BJ (cell line): ENCODE data around the gene KIAA1328. TPM values are rescaled to one million over a fixed set of nuclear protein-coding genes. Genes with fewer than 3 reads are reported as not detected.

Experiments
- CTCF ChIA-PET: fragments of 350-600 bp; formaldehyde crosslinking; extraction: SDS; loops from one replicate; lab custom pipeline; 2021; ENCODE audit warnings: antibody characterized with exemption, inconsistent platforms; lab: Yijun Ruan, JAX
- POLR2A ChIA-PET: fragments of 300-600 bp; sonication (Branson Sonifier 250); formaldehyde crosslinking; extraction: SDS; loops from one replicate; lab custom pipeline; 2021; ENCODE audit warnings: antibody characterized with exemption; lab: Charles Lee
- DNase-seq: peaks from one replicate; pipeline ENCODE4 v3.0.0-alpha.2; 2011; ENCODE audit warnings: low read depth
- H3K27me3 ChIP-seq: 2 replicates; pipeline ENCODE4 v1.6.0; 2011; ENCODE audit warnings: low read length; ENCODE audit not compliant: control insufficient read depth, insufficient read depth
- H3K36me3 ChIP-seq: 2 replicates; pipeline ENCODE4 v1.5.1; 2011; ENCODE audit warnings: low read length; ENCODE audit not compliant: control insufficient read depth, insufficient read depth
- H3K4me3 ChIP-seq: 2 replicates; pipeline ENCODE4 v1.5.1; 2011; ENCODE audit warnings: low read depth, mild to moderate bottlenecking, control low read depth, low read length
- polyA plus RNA-seq: library from polyadenylated mRNA; depleted of rRNA; stranded (reverse); fragments of >200 nt; gene quantifications from 2 replicates; pipeline ENCODE4 v1.2.3, GENCODE V29; 2011
- TF ChIP-seq, protein P1 (sequence below): IDR thresholded peaks from 2 replicates; pipeline ENCODE4 v1.5.1; 2011; ENCODE audit warnings: low read depth, mild to moderate bottlenecking, control low read depth, inconsistent platforms, low read length, moderate library complexity; ENCODE audit not compliant: insufficient read depth

Gene KIAA1328
- polyA plus RNA-seq, 1 experiment, result 2.2 TPM

DNA sequence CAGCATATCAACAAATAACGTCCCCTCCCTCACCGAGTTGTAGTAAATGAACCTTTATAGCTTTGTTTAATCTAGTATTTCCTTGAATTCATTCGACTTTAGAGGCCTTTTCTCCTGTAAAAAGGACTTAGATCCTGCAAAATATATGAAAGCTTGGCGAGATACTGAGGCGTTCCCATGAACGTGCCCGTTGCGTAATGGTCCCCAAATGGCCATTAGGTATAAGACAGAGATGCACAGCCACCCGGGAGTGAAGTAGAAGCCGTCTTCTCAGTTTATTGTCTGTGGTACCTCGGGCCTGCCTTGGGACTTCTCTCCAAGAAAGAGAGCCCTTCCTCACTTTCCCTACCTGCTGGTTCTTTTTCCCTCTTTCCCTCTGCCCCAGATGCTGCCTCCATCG is 426.0 kb downstream of the KIAA1328 start:
- no peaks in the 10 kb centered on the region for H3K36me3 ChIP-seq
- no peak for DNase-seq
- ChIA-PET CTCF (no interaction called here), POLR2A (no interaction called here)
- TF ChIP-seq, protein P1, sequence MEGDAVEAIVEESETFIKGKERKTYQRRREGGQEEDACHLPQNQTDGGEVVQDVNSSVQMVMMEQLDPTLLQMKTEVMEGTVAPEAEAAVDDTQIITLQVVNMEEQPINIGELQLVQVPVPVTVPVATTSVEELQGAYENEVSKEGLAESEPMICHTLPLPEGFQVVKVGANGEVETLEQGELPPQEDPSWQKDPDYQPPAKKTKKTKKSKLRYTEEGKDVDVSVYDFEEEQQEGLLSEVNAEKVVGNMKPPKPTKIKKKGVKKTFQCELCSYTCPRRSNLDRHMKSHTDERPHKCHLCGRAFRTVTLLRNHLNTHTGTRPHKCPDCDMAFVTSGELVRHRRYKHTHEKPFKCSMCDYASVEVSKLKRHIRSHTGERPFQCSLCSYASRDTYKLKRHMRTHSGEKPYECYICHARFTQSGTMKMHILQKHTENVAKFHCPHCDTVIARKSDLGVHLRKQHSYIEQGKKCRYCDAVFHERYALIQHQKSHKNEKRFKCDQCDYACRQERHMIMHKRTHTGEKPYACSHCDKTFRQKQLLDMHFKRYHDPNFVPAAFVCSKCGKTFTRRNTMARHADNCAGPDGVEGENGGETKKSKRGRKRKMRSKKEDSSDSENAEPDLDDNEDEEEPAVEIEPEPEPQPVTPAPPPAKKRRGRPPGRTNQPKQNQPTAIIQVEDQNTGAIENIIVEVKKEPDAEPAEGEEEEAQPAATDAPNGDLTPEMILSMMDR, result no peak
- no peak overlapping the region for H3K4me3 ChIP-seq
- H3K27me3 ChIP-seq, result peaks cover 33% of the 10 kb centered on the region

DNA sequence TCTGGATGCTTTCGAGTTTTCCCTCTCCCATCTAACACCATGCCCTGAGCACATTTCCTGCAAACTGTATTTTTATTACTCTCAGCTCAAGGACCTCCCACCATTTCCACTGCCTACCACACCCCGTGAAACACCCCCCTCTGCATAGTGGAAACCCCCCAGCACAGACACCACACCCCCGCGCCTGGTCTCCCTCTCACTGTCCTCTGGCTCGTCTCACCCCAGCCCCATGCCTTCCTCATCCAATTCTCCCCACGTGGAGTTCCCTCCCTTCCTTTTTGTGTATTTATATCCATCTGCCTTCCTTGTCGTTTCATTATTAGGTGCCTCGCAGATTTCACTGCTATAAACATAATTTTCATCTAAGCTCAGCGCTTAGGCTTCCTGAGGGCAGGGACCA is 429.2 kb downstream of the KIAA1328 start:
- peaks cover 27% of the 10 kb centered on the region for H3K27me3 ChIP-seq
- no peak overlapping the region for H3K4me3 ChIP-seq
- H3K36me3 ChIP-seq, result no peaks in the 10 kb centered on the region
- CTCF ChIA-PET, result interaction anchor here (2.5 kb wide), 1 partner anchor 13 kb away, joined by 7 read pairs; no protein-coding TSS in a partner anchor
- TF ChIP-seq, protein P1, result no peak
- POLR2A ChIA-PET, result no interaction called here
- no peak for DNase-seq

DNA sequence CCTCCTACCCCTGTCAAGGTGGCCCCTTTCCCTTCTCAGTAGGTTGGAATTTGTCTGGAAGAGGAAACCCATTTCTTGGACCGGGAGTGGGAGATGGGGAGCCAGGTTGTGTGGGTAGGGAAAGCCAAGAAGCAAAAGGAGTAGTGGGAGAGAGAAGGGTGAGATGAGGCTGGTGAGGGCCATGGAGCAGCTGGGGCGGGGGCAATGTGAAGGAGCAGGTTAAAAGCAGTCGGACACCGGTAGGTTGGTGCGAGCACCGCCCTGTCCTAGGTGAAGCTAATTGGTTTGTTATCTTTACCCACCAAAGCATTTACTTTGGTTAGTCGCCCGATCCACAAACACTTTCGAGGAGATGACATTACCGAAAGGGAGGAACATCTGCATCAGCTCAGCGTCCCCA is 429.9 kb downstream of the KIAA1328 start:
- TF ChIP-seq, protein P1, result no peak
- Histone ChIP-seq H3K27me3 (peaks cover 25% of the 10 kb centered on the region), H3K36me3 (no peaks in the 10 kb centered on the region), H3K4me3 (no peak overlapping the region)
- CTCF ChIA-PET, result interaction anchor here (2.5 kb wide), 1 partner anchor 14 kb away, joined by 7 read pairs; no protein-coding TSS in a partner anchor
- POLR2A ChIA-PET, result no interaction called here
- DNase-seq, result no peak

DNA sequence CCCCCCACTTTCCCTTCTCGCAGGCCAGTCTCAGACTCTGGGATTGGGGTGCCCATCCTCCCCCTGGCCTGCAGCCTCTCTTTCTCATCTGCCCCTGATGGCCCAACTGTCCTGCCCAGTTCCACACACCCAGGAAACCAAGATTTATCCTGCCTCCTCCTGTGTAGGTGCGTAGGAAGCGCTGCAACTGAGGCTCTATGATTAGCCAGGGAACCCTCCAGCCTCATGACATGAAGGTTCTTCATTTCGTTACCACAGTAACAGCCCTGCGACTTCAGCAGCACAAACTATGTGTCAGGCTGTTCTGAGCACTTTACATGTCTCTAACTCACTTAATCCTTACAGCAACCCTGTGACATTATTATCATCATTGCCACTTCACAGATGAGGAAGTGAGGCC is 430.8 kb downstream of the KIAA1328 start:
- TF ChIP-seq, protein P1, result no peak
- Histone ChIP-seq H3K36me3 (no peaks in the 10 kb centered on the region), H3K27me3 (peaks cover 22% of the 10 kb centered on the region), H3K4me3 (no peak overlapping the region)
- POLR2A ChIA-PET, result no interaction called here
- DNase-seq, result no peak
- CTCF ChIA-PET, result no interaction called here

DNA sequence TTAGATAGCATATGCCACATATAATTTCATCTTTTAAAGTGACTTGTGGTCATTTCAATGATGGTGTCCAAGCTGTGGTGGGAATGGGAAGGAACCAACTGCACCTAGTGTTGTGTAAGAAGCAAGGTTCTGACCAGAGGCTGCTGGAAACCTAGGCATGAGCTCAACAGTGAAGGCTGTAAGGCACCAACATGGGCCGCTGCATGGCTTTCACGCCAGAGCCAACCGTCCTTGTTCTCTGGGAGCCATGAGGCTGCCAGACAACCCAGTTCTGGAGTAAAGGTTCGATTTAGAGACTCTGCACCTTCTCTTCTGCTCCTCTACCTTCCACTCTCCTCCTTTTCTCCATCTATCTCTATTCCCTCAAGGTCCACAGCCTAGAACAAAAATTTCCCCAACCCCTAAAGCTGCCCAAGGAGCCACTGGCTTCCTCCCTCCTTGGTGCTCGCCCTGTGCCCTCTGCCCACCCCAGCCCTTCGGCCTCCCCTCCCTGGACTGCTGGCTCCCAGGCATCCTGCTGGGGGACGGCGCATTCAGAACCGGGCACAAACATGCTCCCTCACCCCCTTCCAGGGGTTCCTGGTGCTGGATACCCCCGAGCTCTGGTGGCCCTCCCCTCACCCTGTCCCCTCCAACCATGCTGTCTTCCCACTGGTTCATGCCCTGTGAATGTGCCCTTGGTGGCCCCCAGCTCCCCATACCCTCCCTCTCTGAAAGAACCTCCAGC is 431.6 kb downstream of the KIAA1328 start:
- Histone ChIP-seq H3K4me3 (no peak overlapping the region), H3K36me3 (no peaks in the 10 kb centered on the region), H3K27me3 (peaks cover 16% of the 10 kb centered on the region)
- DNase-seq, result no peak
- ChIA-PET POLR2A (no interaction called here), CTCF (no interaction called here)
- TF ChIP-seq, protein P1, result no peak
